Neural progenitor cell (in vitro differentiated cells): Measurements from ENCODE around the gene ABCG5. TPM values are rescaled to one million over a fixed set of nuclear protein-coding genes. Genes with fewer than 3 reads are reported as not detected.

Experiments
- DNase-seq: peaks from one replicate; pipeline ENCODE4 v3.0.0-alpha.2; 2016; ENCODE audit warnings: low spot score
- H2AFZ ChIP-seq: fragments of 200-600 bp; sonication (generic); replicated peaks from 2 replicates; pipeline ENCODE4 v1.6.1; 2016; ENCODE audit warnings: antibody characterized with exemption
- H3F3A ChIP-seq: fragments of 200-600 bp; sonication (generic); 2 replicates; pipeline ENCODE4 v1.6.1; 2016; ENCODE audit warnings: antibody characterized with exemption, low read depth
- H3K27ac ChIP-seq: fragments of 200-600 bp; sonication (generic); 2 replicates; pipeline ENCODE4 v1.5.1; 2016; ENCODE audit warnings: mild to moderate bottlenecking
- H3K27me3 ChIP-seq: fragments of 200-600 bp; sonication (generic); 2 replicates; pipeline ENCODE4 v1.6.1; 2016; ENCODE audit warnings: mild to moderate bottlenecking, moderate library complexity
- H3K36me3 ChIP-seq: fragments of 200-600 bp; sonication (generic); 2 replicates; pipeline ENCODE4 v1.5.1; 2016
- H3K4me1 ChIP-seq: fragments of 200-600 bp; sonication (generic); 2 replicates; pipeline ENCODE4 v1.6.1; 2016; ENCODE audit warnings: mixed run types
- H3K4me2 ChIP-seq: fragments of 200-600 bp; sonication (generic); 2 replicates; pipeline ENCODE4 v1.6.1; 2016
- H3K4me3 ChIP-seq: fragments of 200-600 bp; sonication (generic); 2 replicates; pipeline ENCODE4 v1.5.1; 2016
- H3K79me2 ChIP-seq: fragments of 200-600 bp; sonication (generic); 2 replicates; pipeline ENCODE4 v1.6.1; 2016; ENCODE audit warnings: low read depth
- H3K9ac ChIP-seq: fragments of 200-600 bp; sonication (generic); 2 replicates; pipeline ENCODE4 v1.6.1; 2016
- H3K9me3 ChIP-seq: fragments of 200-600 bp; sonication (generic); 2 replicates; pipeline ENCODE4 v1.5.1; 2016; ENCODE audit warnings: low read depth
- H4K20me1 ChIP-seq: fragments of 200-600 bp; sonication (generic); 2 replicates; pipeline ENCODE4 v1.6.1; 2016; ENCODE audit warnings: low read depth
- H3K27ac Mint-ChIP-seq: 3 replicates; pipeline ENCODE4 v1.8.0; 2021; ENCODE audit warnings: mixed read lengths
- H3K27me3 Mint-ChIP-seq: 2 replicates; pipeline ENCODE4 v1.8.0; 2022; ENCODE audit warnings: low read depth, mild to moderate bottlenecking, inconsistent platforms, moderate library complexity, mixed read lengths; ENCODE audit not compliant: insufficient read depth
- H3K36me3 Mint-ChIP-seq: 3 replicates; pipeline ENCODE4 v1.8.0; 2021; ENCODE audit warnings: mixed read lengths
- H3K4me1 Mint-ChIP-seq: 3 replicates; pipeline ENCODE4 v1.8.0; 2021; ENCODE audit warnings: mixed read lengths
- H3K4me3 Mint-ChIP-seq: 3 replicates; pipeline ENCODE4 v1.8.0; 2021; ENCODE audit warnings: mild to moderate bottlenecking, moderate library complexity, mixed read lengths
- H3K9me3 Mint-ChIP-seq: 3 replicates; pipeline ENCODE4 v1.8.0; 2020; ENCODE audit warnings: mixed read lengths
- EZH2 ChIP-seq: fragments of 200-600 bp; sonication (generic); IDR thresholded peaks from 2 replicates; pipeline ENCODE4 v1.6.1; 2017; ENCODE audit warnings: antibody characterized with exemption, mild to moderate bottlenecking, moderate library complexity
- EZH2phosphoT487 ChIP-seq: fragments of 200-600 bp; sonication (generic); IDR thresholded peaks from 2 replicates; pipeline ENCODE4 v1.6.1; 2017; ENCODE audit warnings: antibody characterized with exemption
- total RNA-seq: library from RNA; depleted of rRNA; stranded (reverse); fragments of >200 nt; gene quantifications from 2 replicates; pipeline ENCODE4 v1.2.3, GENCODE V29; 2015; ENCODE audit warnings: low replicate concordance
- TF ChIP-seq, protein P1 (sequence below): fragments of 200-600 bp; sonication (generic); IDR thresholded peaks from 2 replicates; pipeline ENCODE4 v1.5.1; 2017; ENCODE audit warnings: antibody characterized with exemption, mild to moderate bottlenecking

ABCG5 gene
- total RNA-seq, 1 donor from 2014 or later = not detected

DNA sequence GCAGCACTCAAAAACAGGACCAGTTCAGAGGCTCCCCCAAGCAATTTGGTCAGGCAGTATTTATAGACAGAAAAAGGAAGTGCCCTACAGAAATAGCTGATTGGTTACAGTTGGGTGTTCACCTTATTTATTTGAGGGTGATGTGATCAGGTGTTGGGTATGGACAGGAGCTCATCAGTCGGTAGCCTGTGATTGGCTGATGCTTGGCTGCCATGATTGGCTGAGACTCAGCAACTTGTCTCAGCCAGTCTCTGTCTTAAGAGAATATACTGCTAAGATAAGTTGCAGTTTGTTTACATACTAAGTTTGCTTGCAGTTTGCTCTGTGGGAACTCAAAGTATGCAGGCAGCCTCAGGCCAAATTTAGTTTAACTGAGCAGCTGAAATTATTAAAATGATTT lies 9.6 kb upstream of the ABCG5 start:
- no peaks in the 10 kb centered on the region for H4K20me1 ChIP-seq
- no peaks in the 10 kb centered on the region for H3K36me3 ChIP-seq
- no peaks in the 10 kb centered on the region for H3K4me1 ChIP-seq
- Mint-ChIP-seq H3K4me1 (no peaks in the 10 kb centered on the region), H3K36me3 (no peaks in the 10 kb centered on the region), H3K27ac (no peak overlapping the region), H3K27me3 (no peaks in the 10 kb centered on the region), H3K9me3 (no peaks in the 10 kb centered on the region), H3K4me3 (no peak overlapping the region)
- H2AFZ ChIP-seq = peak overlapping the region; percentile 18
- DNase-seq = no peak
- no peak overlapping the region for H3K9ac ChIP-seq
- H3K27ac ChIP-seq = no peak overlapping the region
- TF ChIP-seq EZH2 = no peak
- TF ChIP-seq, protein P1, sequence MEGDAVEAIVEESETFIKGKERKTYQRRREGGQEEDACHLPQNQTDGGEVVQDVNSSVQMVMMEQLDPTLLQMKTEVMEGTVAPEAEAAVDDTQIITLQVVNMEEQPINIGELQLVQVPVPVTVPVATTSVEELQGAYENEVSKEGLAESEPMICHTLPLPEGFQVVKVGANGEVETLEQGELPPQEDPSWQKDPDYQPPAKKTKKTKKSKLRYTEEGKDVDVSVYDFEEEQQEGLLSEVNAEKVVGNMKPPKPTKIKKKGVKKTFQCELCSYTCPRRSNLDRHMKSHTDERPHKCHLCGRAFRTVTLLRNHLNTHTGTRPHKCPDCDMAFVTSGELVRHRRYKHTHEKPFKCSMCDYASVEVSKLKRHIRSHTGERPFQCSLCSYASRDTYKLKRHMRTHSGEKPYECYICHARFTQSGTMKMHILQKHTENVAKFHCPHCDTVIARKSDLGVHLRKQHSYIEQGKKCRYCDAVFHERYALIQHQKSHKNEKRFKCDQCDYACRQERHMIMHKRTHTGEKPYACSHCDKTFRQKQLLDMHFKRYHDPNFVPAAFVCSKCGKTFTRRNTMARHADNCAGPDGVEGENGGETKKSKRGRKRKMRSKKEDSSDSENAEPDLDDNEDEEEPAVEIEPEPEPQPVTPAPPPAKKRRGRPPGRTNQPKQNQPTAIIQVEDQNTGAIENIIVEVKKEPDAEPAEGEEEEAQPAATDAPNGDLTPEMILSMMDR = no peak
- no peak for TF ChIP-seq EZH2phosphoT487
- no peak overlapping the region for H3K4me3 ChIP-seq
- H3K27me3 ChIP-seq = no peaks in the 10 kb centered on the region
- H3K79me2 ChIP-seq = no peaks in the 10 kb centered on the region
- H3K9me3 ChIP-seq = no peaks in the 10 kb centered on the region
- H3F3A ChIP-seq = no peaks in the 10 kb centered on the region
- no peak overlapping the region for H3K4me2 ChIP-seq

- Histone ChIP-seq H3K9ac (no peak overlapping the region), H3K36me3 (no peaks in the 10 kb centered on the region), H3F3A (no peaks in the 10 kb centered on the region), H4K20me1 (no peaks in the 10 kb centered on the region), H3K4me2 (no peak overlapping the region), H3K4me1 (no peaks in the 10 kb centered on the region), H3K4me3 (no peak overlapping the region), H3K27ac (no peak overlapping the region), H3K79me2 (no peaks in the 10 kb centered on the region), H2AFZ (no peak overlapping the region), H3K9me3 (no peaks in the 10 kb centered on the region), H3K27me3 (no peaks in the 10 kb centered on the region)
- Mint-ChIP-seq H3K27ac (no peak overlapping the region), H3K36me3 (no peaks in the 10 kb centered on the region), H3K4me1 (no peaks in the 10 kb centered on the region), H3K27me3 (no peaks in the 10 kb centered on the region), H3K9me3 (no peaks in the 10 kb centered on the region), H3K4me3 (no peak overlapping the region)
- TF ChIP-seq, protein P1 = no peak
- TF ChIP-seq EZH2phosphoT487 (no peak), EZH2 (no peak)
- DNase-seq = no peak
Measured at GRCh38 chr2:43846140-43846793, 7.6 kb upstream of the ABCG5 start.

DNA sequence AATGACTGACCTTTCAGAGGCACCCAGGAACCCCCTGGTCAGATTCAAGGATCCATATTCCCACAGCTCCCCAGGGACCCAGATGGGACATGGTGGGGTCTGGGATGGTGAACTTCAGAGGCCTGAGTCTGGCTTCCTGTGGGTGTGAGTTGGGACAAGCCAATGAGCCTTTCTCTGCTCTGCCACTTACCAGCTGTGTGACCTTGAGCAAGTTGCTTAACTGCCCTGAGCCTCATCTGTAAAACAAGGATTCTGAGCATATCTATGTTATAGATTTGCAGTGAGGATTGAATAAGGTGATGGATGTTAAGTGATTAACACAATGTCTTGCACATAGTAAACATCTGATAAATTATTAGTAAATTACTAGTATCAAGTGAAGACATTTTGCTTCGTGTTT lies 6.5 kb upstream of the ABCG5 start:
- TF ChIP-seq EZH2phosphoT487 = no peak
- TF ChIP-seq, protein P1 = no peak
- no peak for TF ChIP-seq EZH2
- H2AFZ ChIP-seq = no peak overlapping the region
- no peaks in the 10 kb centered on the region for H3K9me3 Mint-ChIP-seq
- H3K36me3 ChIP-seq = no peaks in the 10 kb centered on the region
- H3K79me2 ChIP-seq = no peaks in the 10 kb centered on the region
- no peak overlapping the region for H3K9ac ChIP-seq
- no peak overlapping the region for H3K4me2 ChIP-seq
- H3K4me3 Mint-ChIP-seq = no peak overlapping the region
- H3K36me3 Mint-ChIP-seq = no peaks in the 10 kb centered on the region
- H3K9me3 ChIP-seq = no peaks in the 10 kb centered on the region
- no peak overlapping the region for H3K27ac Mint-ChIP-seq
- no peak overlapping the region for H3K27ac ChIP-seq
- H3K27me3 Mint-ChIP-seq = no peaks in the 10 kb centered on the region
- no peaks in the 10 kb centered on the region for H3K27me3 ChIP-seq
- no peak overlapping the region for H3K4me3 ChIP-seq
- H4K20me1 ChIP-seq = no peaks in the 10 kb centered on the region
- H3K4me1 ChIP-seq = no peaks in the 10 kb centered on the region
- H3K4me1 Mint-ChIP-seq = peaks cover 5% of the 10 kb centered on the region
- DNase-seq = no peak
- no peaks in the 10 kb centered on the region for H3F3A ChIP-seq
